Neural crest cell (in vitro differentiated cells): ENCODE data around the gene RPLP2. TPM values are rescaled to one million over a fixed set of nuclear protein-coding genes. Genes with fewer than 3 reads are reported as not detected.

Experiments used
- DNase-seq: peaks from one replicate; pipeline ENCODE4 v3.0.0; 2021; ENCODE audit warnings: low read depth, mixed read lengths, low spot score
- H3K27ac Mint-ChIP-seq: one replicate; pipeline ENCODE4 v1.8.0; 2021; ENCODE audit warnings: mild to moderate bottlenecking, mixed read lengths; ENCODE audit not compliant: unreplicated experiment
- H3K27me3 Mint-ChIP-seq: 2 replicates; pipeline ENCODE4 v1.8.0; 2021; ENCODE audit warnings: low read depth, mild to moderate bottlenecking, mixed read lengths
- H3K36me3 Mint-ChIP-seq: 2 replicates; pipeline ENCODE4 v1.8.0; 2021; ENCODE audit warnings: low read depth, mild to moderate bottlenecking, mixed read lengths
- H3K4me1 Mint-ChIP-seq: 2 replicates; pipeline ENCODE4 v1.8.0; 2021; ENCODE audit warnings: mixed read lengths
- H3K4me3 Mint-ChIP-seq: one replicate; pipeline ENCODE4 v1.8.0; 2021; ENCODE audit warnings: mild to moderate bottlenecking, mixed read lengths
- H3K9me3 Mint-ChIP-seq: 2 replicates; pipeline ENCODE4 v1.8.0; 2021; ENCODE audit warnings: mixed read lengths
- CTCF ChIP-seq: fragments of 200-600 bp; sonication (generic); conservative IDR thresholded peaks from 2 replicates; pipeline ENCODE4 v1.5.0; 2021; ENCODE audit warnings: antibody characterized with exemption, mild to moderate bottlenecking
- total RNA-seq: library from RNA; stranded (reverse); gene quantifications from 2 replicates; pipeline ENCODE4 v1.2.1, GENCODE V29; 2021

RPLP2 gene
- total RNA-seq, 1 donor from 2014 or later: 1,810 TPM

- no peak for TF ChIP-seq CTCF
- DNase-seq: no peak
- Mint-ChIP-seq H3K9me3 (no peaks in the 10 kb centered on the region), H3K4me3 (peak overlapping the region; percentile 67), H3K36me3 (no peaks in the 10 kb centered on the region), H3K27me3 (no peaks in the 10 kb centered on the region), H3K4me1 (peaks cover 4% of the 10 kb centered on the region), H3K27ac (no peak overlapping the region)
Observed at GRCh38 chr11:862081-862661, 52.4 kb downstream of the RPLP2 start.

Other genes with a start within 250 kb of the RPLP2 start
- 1.8 and 2.2 TPM in 2 replicates for gene LMNTD2, start 249.2 kb upstream of the RPLP2 start, total RNA-seq
- 7.3 and 7.4 TPM in 2 replicates for gene RASSF7, start 249.0 kb upstream of the RPLP2 start, total RNA-seq
- gene PHRF1, start 233.5 kb upstream of the RPLP2 start, total RNA-seq: 52.3 TPM in 2 replicates
- gene IRF7, start 194.0 kb upstream of the RPLP2 start, total RNA-seq: 10.2 and 11.4 TPM in 2 replicates
- gene CDHR5, start 185.0 kb upstream of the RPLP2 start, total RNA-seq: not detected in 2 replicates
- not detected in 2 replicates for gene SCT, start 182.8 kb upstream of the RPLP2 start, total RNA-seq
- gene DRD4, start 172.7 kb upstream of the RPLP2 start, total RNA-seq: 0.30 and 0.63 TPM in 2 replicates
- gene DEAF1, start 114.7 kb upstream of the RPLP2 start, total RNA-seq: 60.9 and 67.0 TPM in 2 replicates
- gene TMEM80, start 114.2 kb upstream of the RPLP2 start, total RNA-seq: 19.9 and 26.8 TPM in 2 replicates
- 2.6 and 3.9 TPM in 2 replicates for gene EPS8L2, start 103.7 kb upstream of the RPLP2 start, total RNA-seq
- 154 and 163 TPM in 2 replicates for gene TALDO1, start 62.5 kb upstream of the RPLP2 start, total RNA-seq
- 93.6 and 94.9 TPM in 2 replicates for gene GATD1, start 32.5 kb upstream of the RPLP2 start, total RNA-seq
- 1.0 and 1.2 TPM in 2 replicates for gene CEND1, start 19.9 kb upstream of the RPLP2 start, total RNA-seq
- gene SLC25A22, start 11.7 kb upstream of the RPLP2 start, total RNA-seq: 53.4 and 54.6 TPM in 2 replicates
- 30.7 and 37.9 TPM in 2 replicates for gene PIDD1, start 4.7 kb upstream of the RPLP2 start, total RNA-seq
- 27.0 and 34.5 TPM in 2 replicates for gene PNPLA2, start 8.9 kb downstream of the RPLP2 start, total RNA-seq
- 1.6 and 2.7 TPM in 2 replicates for gene CRACR2B, start 18.0 kb downstream of the RPLP2 start, total RNA-seq
- 101 and 108 TPM in 2 replicates for gene CD151, start 23.0 kb downstream of the RPLP2 start, total RNA-seq
- gene POLR2L, start 32.6 kb downstream of the RPLP2 start, total RNA-seq: 128 and 134 TPM in 2 replicates
- 40.0 and 40.2 TPM in 2 replicates for gene TSPAN4, start 32.9 kb downstream of the RPLP2 start, total RNA-seq
- gene CHID1, start 100.8 kb downstream of the RPLP2 start, total RNA-seq: 81.8 and 82.4 TPM in 2 replicates
- 75.5 and 78.1 TPM in 2 replicates for gene AP2A2, start 115.9 kb downstream of the RPLP2 start, total RNA-seq
- not detected in 2 replicates for gene MUC6, start 226.8 kb downstream of the RPLP2 start, total RNA-seq